ENCODE measurements around the gene REEP1.

The REEP1 gene

DNA sequence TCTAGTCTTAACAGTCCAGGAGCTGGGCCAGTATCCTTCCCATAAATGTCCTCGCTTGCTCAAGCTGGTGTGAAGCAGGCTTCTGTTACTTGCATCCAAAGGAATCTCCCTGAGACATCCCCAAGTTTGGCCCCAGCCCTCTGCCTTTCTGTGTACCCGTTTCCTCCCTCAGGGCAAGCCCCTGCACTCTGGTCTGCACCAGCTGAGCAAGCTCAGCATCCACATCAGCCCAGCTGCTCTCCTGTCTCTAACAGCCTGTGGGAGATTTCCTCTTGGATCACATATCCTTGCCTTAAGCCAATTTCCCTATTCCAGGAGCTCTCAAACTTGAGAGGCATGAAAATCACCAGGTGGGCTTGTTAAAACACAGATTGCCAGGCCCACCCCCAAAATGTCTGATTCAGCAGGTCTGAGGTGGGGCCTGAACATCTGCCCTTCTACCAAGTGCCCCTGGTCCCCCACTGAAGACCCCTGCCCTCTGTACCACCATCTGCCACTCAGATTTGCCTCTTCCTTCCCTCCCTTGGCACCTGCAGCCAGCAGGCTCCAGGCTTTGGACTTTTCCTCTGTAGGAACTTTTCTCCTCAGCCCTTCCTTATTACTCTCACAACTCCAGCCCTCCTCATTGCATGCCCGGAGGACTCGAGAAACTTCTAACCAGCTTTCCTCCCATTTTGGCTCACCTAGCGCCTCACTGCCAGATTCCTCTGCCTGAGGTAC is 32.1 kb downstream of the REEP1 start:
- peak; percentile 93 for DNase-seq

DNA sequence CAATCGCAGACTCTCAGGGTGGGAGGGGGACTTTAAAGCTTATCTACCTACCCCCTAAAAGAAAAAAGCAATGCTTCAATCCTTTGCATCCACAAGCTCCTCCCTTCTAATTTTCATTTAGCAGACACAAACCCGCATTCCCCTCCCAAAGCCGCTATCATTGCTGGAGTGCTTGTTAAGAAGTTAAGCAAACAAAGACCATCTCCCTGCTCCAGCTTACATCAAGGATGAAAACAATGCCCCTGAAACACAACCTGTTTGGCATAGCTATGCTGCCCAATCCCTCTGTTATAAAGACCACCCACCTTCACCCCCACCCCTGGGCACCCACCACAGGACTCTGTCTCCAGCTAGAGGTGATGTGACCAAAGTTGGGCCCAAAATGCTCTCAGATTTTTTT is 33.0 kb downstream of the REEP1 start:
- DNase-seq = peak; percentile 82

DNA sequence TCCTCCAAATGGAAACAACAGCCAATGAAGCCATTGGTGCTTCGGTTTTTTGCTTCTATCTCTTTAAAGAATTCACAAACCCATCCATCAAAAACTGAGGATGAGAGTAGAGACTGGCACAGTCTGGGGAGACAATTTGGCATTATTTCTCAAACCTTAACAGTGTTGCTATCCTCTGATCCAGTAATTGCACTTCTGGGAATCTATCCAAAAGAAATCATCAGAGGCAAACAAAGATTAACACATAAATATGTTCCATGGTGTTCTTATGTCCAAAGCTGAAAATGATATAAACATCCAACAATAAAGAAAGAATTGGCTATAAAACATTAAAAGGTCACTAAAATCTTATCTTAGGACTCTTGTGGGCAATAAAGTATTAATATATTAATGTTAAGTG is 35.1 kb downstream of the REEP1 start:
- DNase-seq = no peak

DNA sequence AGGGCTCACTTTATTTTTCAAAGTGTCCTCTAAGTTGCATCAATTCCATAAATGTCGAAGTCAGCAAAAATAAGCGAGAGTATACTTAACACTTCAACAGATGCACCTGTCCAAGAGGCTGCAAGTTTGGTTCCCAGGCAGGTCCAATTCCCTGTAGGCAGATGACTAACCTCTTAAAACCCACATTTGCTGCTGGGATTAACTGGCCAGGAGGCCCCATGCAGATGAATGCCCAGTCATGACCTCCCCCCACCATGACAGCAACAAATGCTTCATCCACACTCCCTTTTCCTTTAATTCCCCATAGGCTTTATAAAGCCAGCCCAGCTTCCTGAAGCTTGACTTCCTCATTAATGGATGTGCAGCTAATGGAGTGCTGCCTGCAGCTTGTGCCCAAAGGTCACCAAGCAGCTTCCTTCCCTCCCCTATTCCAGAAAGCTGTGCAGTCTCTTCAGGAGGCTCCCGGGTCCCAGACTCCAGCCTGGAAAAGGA is 35.7 kb downstream of the REEP1 start:
- DNase-seq = peak; percentile 95

DNA sequence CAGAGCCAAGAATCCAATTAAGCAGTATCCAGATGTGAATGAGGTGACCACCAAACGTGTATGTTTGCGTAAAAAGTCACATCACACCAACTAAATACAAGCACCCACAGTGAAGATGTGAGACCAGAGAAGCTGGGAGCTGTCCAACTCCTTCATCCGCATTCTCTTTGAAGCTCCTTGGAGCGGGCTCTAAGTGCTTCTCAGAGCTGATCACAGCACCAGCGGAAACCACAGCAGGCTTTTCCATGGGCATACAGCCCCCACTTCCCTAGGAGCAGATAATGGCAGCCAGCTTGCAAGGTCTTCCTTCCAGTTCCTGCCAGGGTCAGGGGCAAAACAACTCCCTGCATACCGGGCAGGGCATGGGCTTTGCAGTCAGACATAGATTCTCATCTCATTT is 36.4 kb downstream of the REEP1 start:
- peak; percentile 20 for DNase-seq

DNA sequence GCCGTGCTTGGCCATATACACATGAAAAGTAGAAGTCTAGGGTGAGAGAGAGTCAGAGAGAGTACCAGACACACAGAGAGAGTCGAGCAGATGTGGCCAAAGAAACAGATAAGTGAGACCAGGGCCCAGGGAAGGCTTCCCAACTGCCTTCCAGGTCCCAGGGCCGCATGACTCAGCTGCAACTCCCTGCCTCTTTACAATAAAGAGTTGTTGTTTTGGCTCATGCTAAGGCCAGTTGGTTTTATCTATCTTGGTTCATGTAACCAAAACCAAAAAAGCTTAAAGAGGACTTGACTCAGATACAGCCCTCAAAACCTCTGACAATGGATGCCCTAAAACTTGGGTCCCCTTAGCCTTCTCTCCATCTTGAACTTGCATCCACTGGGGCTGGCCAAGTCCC is 36.9 kb downstream of the REEP1 start:
- no peak for DNase-seq

DNA sequence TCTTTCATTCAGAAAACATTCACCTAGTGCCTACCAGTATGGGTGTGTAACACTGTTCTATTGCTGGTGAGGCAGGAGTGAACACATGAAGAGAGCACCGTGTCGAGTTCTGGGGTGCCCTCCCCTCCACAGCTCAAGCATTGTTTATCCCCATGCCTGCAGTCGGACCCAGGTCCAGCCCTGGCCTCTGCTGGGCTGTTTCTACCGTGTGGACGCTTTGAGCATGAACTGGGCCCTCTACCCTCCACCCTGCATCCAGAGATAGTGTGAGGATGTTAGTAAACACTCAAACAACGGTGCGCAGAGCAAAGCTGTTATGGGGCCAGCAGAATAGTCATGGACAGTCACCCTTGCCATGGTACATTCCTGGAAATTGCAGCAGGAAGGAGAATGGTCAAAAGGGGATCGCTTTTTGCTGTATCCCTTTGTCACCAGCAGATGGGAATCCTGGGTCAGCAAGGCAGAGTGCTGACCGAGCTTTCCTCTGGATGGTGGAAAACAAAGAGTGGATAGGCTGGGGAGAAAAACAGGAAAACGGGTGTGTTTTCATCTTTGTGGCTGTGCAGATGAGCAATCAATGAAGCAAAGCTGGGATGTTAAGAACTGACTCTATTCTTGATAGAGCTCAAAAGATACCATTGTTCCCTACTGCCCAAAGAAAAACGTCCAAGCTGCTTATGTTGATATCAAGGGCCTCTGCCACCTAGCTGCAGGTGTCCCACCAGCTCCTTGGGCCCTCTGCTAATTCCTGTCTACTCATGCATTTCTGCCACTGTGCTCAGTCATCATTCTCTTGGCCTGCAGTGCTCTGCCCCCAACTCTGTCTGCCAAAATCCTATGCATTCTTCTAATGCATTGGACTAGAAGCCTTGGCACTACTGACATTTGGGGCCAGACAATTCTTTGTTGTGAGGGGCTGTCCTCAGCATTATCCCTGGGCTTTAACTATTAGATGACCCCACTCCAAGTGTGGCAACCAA is 38.7 kb downstream of the REEP1 start:
- peak; percentile 38 for DNase-seq

DNA sequence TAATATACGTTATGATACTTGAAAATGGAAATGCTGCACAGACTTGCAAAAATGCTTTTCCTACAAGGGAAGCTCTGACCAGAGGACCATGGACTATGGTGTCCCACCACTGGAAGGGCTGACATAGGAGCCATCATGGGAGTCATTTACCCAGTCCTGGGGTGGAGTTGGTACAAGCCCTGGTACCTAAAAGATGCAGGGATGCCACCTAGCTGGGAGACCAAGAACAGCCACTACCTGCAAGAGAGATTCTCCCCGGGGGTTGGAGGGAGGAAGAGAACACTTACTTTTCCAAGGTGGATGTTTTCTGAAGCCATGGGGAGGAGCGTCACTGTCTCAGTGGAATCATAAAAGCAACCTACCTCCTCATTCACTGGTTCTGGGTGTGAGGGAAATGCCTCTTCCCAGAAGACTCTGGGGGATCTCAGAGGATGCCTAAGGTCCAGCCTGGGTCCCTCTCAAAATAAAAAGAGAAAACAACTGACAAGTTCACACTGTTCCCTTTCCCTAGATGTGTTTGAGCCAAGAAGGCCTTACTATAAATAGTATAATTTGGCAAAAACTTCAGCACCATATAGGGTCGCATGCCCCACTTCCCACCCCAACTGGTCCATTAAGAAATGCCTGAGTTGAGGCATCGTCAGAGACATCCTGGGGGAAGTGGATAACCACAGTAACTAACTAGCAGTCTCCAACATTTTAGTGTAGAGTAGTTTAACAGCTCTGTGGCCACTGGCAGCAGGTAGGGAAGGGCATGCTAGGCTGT is 39.9 kb downstream of the REEP1 start:
- peak; percentile 43 for DNase-seq

DNA sequence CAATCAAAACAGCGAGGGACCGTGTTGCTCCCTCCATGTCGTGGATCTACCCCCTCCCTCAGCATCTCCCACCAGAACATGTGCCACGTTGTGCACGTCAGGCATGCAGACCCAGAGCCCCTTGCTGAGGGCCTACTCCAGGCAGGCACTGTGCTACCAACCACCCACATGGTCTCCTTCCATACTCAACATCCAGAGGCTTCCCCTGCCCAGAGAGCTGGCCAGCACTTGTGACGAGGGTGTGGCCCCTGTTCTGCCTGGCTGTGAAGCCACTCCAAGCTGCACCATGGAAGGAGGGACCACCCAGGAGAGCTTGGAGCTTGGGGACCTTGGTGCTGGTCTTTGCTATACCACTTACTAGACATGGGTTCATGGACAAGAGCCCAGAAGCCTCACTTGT is 40.5 kb downstream of the REEP1 start:
- DNase-seq = no peak

DNA sequence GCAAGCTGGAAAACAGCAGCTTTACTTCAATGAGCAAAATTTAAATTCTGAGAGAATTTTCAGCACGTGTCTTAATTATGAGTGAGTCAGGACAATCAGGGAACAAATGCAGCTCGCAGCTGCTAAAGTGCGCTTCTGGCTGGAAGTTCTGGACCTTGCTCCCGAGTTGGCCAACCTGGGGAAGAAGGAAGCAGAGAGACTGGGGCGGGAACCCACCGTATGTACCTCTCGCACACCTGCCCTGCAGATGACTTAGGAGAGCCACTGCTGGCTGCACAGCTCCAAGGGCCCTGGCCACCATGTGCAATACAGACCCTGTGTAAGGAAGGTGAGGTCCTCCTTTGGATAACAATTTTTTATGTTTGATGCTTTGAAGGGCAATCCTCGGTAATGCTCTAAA is 42.4 kb downstream of the REEP1 start:
- DNase-seq = no peak

DNA sequence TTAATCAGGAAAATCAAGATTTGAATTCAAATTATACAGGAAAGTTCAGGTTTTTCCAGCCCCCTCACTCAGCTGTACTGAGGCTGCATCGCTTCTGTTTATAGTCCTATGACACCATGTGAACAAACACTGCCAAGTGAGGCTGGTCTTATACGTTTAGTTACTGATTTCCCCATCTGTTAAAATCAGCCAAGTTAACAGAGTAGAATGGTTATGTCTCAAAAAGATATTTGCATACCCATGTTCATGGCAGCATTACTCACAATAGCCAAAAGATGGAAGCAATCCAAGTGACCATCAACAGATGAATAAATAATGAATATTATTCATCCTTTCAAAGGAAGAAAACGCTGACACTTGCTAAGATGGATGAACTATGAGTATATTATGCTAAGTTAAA is 43.8 kb downstream of the REEP1 start:
- no peak for DNase-seq

DNA sequence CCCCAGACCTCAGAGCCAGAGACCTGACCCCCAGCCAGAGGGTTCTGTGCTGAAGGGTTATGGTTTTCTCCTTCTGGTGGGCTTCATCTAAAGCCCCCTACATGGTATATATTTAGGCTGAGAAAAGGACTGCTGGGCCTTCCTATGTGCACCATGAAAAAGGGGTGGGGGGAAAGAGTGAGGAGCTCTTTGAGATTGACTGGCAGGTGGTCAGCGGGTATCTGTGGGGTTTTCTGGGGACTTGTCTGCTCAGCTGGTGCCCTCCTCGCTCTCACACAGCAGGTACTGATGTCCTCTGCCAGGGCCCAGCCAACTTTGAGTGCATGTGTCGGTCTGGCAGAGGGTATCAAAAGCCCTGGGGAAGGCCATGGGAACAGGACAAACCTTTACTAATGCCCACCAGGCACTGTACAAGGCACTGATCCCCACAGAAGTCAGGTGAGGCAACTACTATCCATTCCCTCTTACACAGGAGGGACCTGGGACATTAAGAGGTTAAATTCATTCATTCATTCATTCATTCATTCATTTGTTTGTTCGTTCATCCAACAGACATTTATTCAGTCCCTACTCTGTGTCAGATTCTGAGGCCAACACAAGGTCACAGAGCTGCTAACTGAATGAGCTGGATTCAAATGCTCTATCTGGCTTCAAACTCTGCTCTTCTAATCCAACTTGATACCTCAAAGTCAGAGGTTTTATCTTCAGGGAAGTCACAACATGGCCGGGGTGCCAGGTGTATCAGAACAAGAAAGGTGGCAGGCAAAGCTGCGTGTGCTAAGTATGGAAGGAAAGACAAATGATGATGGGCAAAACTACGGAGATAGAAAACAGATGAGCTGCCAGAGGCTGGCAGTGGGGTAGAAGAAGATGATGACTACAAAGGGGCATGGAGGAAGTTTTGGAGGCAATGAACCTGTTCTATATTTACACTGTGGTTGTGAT is 44.6 kb downstream of the REEP1 start:
- DNase-seq = no peak

DNA sequence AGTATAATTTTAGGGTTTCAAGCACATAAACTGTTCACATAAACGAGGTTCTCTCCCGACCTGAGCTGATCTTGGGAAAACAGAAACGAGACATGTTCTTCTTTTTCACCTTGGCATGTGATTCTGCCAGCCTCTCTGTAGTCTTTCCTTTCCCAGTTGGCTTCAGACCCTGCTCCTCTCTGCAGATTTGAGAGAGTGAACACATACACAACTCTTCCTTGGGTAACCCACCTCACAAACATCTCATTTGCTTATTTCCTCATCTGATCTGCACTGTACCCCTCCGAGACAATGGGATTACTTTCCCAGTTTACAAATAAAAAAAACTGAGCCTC is 46.1 kb downstream of the REEP1 start:
- no peak for DNase-seq

DNA sequence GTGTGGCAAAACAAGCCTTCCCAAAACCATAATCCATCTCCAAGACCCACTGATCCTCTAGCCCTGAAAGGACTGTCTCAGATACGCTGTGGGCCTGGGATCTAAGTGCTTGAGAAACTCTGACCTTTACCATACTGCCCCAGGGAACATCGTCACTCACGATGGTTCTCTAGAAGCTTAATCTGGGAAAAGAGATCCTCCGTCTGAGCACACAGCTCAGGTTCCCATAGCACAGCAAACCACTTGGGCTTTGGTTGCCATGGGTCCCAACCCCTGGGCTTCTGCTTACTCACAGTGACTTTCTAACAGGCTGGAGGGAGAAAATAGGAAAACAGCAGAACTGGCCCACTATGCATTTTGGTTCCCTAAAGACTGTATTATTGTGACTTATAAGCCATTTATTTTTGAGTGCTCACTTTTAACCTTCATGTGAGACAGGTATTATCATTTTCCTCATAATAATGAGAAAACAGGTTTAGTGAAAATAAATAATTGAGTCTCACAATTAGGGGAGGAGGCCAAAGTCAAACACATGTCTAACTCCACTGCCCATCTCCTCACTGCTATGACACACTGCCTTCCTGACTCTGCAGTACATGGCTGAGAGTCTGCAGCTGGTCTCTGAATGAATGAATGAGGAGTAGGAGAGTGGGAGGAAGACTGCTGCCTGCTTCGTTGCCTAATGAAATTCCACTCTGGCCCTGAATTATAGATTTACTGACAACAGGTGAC is 46.7 kb downstream of the REEP1 start:
- no peak for DNase-seq

DNA sequence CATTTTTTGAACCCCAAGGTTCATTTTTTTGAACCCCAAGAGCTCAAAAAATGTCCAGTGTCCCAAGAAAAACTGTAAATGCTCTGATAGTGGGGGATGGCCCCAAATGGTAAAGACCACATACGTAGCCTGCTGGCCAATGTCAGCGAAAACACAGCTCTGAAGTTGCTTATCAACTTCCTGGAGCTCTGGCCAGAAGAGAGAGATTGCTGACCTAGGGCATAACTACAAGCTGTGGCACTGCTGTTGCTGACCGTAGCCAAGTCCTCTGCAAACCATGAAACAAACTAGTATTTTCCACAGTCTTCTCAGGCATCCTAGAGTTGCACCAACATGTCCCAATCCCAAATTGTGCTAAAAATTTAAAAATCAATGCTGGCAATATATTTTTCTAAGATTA is 50.9 kb downstream of the REEP1 start:
- no peak for DNase-seq

DNA sequence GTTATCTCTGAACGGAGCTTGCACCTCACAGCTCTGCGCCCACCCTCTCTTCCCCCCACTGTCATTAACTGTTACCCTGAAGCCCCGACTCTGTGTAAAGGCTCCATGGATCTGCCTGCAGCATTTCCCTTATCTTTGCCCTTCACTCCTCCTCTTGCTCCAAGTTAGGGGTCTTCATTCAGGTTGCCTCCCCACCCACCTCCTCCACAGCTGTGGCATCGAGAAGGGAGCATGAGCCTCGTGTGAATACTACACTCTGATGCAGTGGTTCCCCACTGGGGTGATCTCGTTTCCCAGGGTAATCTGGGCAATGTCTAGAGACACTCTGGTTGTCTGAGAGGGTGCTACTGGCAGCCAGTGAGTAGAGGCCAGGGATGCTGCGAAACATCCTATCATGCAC is 51.4 kb downstream of the REEP1 start:
- no peak for DNase-seq

DNA sequence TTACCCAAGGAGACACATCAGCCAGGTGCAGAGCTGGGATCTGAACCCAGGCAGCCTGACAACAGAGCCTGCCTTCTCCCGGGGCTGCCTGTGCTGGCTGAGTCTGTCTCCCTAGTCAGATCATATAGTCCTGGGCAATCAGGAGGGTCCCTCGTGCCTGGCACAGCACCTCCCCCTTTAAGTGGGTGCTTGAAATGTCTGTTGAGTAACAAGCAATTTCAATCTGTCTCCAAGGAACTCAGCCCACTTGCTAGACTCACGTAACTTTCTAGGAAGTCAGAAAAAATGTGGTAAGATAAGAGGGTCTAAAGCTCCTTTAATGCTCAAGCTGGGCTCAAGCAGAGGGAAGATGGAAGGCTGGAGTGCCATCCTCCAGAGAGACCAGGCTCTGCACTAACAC is 51.9 kb downstream of the REEP1 start:
- DNase-seq = no peak

DNA sequence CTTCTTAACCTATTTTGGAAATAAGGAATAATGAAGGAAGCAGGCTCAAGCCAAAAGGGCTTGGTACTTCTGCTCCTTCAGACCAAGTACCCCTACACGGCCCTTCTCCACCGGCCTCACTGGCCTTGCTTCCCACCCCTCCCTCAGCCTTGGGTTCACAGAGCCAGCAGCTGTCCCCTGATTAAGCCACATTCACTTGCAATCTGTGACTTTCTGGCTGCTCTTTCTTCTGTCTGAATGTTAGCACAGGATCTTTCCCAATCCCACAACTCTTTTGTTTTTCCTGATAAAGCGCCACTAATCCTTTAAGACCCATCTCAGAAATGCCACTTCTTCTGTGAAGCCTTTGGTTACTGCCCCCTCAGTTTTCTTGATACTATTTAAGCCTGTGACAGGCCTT is 52.4 kb downstream of the REEP1 start:
- peak; percentile 85 for DNase-seq

DNA sequence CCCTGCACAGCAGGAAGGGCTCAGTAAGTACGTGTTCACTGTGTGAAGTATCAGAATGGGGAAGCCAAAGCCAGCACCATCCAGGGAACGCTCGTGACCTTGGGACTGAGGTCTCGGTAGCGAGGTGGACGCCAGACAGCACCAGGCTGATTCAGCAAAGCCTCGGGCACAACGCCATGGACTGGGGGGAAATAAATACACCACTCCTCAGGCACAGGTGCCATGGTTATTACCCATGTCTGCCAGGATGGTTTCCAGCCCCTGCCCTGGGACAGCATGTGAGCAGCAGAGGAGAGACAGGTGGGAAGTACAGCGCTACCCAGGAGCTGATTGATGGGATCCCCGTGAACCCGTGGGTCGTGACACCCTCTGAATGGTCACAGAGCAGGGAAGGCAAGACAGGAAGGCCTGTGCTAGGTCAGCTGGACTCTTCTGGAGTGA is 53.0 kb downstream of the REEP1 start:
- DNase-seq = no peak

DNA sequence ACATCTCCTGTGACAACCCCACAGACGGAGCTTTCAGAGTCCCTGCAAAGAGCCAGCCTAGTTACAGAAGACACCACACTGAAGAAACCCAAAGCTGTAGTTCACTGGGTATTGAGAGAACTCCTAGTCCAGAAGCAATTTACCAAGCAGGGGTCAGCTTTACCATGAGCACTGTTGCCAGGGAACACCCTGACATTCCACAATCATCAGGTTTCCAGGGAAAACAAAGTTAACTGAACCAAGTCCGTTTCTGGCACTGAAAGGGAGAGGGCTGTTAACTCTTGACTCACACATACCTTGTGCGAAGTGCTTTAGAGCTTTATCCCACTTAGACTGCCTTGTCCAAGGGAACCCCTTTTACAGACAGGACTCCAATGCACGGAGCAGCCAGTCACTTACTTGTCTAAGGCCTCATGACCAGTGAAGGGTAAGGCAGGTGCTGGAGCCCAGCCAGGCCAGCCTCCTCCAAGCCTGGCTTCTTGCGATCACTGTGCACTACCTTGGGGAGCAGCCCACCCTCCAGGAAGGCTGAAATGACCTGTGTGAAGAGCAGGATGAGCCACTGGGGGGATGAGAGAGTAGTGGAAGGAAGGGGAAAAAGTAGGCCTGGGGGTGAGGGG is 53.9 kb downstream of the REEP1 start:
- no peak for DNase-seq

Data from NCI-H82 (cell line).